Activated T-helper 9 cell treated with anti-CD3 and anti-CD28 coated beads, Interleukin-2, amount 50 U/mL, for 16 hours (primary cell): ENCODE data around the gene EBF3.

Experiments
- DNase-seq: peaks from one replicate; pipeline ENCODE4 v3.0.0-alpha.2; 2020; ENCODE audit warnings: low read depth

The EBF3 gene

DNA sequence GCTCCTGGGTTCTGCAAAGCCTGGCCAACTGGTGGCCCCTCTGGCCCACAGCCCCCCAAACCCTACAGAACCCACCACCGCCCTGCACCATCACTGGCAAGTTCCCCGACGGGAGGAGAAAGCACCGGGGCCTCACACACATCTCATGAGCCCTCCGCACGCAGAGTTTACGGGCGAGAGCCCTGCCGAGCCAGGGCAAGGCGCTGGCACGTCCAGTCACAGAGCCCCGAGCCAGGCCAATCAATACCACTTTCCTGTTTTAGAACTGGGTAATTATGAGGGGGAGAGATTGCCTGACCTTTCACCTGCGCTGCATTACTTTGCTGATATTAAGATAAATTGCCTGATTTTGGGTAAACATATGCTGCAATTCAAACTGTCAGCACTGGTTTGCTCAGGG, 113.3 kb downstream of the EBF3 start:
- DNase-seq, result no peak

DNA sequence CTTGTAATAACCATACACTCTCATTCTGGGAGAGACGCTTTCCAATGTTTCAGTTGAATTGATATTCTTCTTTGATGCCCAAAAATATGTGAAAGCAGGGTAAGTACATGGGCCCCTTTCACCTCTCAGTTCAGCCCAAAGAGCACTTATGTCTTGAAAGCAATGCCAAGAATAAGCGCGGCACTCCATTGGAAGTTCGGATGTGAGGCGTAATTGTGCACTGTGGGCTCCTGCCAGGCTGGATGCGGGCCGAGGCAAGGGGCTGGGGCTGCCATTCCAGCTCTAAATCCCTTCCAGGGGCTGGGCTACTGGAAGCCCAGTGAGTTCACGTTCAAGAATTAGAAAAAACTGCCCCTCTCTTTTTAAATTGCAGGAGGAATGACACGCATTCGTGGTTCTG, 113.8 kb downstream of the EBF3 start:
- no peak for DNase-seq

DNA sequence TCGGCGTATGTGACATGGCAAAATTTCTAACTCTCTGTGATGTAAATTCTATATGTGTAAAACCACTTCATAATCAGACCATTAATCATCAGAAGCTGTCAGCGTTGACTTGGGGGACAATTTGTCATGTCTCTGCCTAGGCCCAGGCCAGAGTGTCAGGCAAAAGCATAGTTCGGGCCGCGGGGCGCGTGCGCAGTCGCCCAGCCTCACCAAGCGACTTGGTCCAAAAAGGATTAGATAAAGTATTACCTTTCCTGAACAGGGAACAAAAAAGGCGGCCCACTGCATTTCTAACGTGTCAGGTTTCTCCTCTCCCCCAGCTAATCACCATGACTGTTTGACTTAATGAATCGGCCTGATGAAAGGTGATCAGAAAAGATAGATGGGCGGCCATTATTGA, 114.2 kb downstream of the EBF3 start:
- DNase-seq, result no peak

DNA sequence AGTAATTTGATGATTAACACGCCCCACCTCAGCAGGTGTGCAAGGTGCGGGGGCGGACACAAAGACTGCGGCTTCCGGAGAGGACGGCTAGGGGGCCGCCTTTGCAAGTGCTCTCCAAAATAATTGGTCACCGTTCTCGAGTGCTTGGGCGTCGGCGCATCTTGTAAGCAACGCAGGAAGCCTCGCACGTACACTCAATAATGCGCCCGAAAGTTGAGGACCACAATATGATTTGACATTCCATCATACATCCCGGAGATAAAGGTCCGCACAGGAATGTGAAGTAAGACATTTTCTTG, 114.7 kb downstream of the EBF3 start:
- DNase-seq, result no peak

DNA sequence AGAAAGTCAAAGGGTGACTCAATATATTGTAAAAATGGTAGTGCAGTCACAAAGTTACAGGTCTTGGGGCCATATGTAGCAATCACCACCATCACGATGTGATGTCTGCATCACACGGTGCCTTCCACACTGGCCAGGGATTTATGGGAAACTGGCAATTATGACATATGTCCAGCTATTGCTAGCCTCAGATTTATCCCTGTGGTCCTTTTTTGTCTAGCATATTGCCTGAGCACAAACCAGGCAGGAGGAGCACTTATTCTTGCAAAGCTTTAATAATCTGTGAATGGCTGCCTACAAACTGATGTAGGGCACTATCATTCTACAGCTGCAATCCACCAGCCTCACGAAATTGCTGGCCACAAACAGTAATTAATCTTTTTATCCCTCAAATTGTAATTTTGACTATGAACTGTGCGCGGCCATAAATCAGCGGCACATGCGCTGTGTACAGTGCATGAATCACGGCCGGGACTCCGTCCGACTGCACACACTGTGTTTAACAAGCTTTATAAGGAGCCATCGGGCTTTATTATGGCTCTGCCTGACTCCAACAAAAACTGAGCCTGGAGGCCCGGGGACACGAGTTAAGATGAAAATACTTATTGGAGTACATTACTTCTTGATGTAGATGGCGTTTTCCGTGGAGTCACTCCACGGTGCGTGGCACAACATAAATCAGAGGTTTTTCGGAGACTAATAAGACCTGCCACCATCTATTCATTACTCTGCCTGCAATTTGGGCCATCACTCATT, 115.2 kb downstream of the EBF3 start:
- DNase-seq, result no peak

DNA sequence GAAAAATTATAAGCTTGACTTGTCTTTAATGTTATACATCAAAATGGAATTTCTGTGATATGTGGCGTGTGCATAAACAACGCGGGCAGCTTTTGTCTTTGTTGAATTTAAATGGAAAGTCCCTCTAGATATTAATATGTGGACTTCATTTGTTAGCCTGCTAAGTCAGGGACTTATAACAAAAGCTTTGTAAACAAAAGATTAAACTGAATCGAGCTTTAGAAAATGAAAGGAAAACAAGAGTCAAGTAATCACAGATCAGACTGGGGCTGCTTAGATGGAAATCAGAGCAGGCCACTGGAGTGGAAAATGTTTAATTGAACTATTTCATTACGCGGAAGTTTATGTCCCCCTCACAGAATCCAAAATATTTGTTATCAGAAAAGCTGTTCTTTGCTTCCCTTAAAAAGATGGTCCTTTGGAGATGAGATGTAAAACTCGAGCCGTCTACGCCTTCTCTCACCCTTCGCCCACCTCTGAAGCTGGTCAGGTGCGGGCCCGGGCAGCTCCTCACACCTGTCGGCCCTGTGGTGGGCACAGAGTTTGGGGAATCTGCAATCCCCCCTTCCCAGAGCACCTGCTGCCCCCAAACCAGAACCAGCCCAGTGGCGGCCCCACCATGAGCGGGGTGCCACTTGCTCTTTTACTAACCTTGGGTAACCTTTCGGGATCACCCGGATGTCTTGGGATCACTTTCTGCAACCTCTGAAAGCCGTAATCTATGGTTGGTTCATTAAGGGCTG, 116.2 kb downstream of the EBF3 start:
- no peak for DNase-seq

DNA sequence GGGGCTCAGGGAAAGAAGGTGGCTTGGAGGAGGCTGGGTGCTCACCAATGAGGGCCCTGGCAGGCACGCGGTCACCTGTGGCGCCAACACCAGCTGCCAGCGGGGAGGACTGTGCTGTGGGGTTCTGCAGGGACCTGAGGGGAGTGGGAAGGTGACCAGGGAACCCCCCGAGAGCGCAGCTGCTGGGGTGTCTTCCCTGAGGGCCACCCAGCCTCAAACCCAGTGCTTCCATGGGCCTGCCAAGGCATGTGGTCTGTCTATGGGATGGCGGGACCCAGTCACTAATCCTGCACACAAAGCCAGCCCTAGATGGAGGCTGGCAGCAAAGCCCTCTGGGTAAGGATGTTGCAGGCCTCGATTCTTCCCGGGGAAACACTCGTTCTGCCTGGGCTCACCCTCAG, 117.1 kb downstream of the EBF3 start:
- DNase-seq, result no peak

DNA sequence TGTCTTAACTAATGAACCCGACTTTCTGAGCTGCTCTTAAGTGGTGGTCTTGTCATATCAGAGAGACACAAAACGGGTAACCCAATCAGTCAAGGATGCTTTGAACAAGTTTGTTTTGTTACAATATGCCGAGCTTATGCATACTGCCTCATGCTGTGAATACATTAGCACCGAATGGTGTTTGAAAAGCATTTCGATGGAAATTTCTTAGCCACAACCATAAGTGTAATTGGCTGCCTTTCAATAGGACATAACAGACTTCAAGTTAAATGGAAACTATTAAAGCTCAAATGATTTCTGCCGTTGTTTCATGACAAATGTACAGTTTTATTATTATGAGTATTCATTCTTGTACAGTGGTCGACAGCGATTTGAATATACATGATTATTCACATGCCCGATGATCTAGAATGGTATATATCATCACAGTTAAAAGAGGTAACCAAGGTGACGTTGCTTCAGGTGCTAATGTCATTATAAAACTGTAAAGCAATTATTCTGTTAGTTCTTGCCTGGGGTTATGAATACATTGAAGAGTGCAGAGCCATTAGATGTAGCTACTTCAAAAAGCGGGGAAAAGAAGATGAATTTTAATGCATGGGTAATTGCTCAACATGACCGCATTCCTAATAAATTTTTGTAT, 118.8 kb downstream of the EBF3 start:
- DNase-seq, result no peak

DNA sequence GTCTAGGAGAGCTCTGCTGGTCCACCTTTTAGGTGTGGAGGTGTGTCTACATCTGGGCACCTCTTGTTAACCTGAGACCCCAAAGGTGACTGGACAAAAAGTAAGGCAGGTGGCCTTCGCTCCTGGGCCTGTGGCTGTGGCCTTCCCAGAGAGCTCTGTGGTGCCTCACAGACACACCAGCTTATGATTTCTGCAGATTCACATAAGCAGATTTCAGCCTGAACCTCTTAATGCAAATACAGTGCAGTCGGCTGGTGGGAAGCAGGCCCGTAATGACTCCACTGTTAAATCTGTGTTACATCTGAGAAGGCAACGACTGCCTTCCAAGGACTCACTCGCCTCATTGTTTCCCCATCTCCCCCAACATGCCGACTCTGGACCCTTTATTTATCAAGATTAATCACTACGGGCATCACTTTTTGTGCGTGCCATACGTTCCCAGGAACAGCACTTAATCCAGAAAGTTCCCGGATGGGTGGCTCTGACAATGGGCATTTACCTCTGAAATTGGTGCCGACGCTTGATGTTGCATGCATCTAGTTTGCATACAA, 119.8 kb downstream of the EBF3 start:
- no peak for DNase-seq

DNA sequence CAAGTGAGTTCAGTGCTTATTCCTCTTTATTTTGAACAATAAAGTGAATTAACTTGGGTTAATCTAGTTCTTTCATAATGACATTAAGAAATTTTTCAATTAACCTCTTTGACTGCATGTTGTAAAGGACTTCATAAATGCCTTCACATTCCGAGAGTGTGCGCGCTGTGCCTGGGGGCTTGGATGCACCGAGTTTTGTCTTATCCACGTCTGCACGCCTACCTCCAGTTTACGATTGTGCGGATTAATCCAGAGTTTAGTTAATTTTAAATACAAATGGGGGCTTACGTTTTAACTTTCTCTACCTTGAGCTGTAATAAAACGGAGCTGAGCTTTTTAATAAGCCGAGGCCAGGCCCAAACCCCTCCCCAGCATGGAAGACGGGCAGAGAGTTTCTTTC, 120.4 kb downstream of the EBF3 start:
- no peak for DNase-seq

DNA sequence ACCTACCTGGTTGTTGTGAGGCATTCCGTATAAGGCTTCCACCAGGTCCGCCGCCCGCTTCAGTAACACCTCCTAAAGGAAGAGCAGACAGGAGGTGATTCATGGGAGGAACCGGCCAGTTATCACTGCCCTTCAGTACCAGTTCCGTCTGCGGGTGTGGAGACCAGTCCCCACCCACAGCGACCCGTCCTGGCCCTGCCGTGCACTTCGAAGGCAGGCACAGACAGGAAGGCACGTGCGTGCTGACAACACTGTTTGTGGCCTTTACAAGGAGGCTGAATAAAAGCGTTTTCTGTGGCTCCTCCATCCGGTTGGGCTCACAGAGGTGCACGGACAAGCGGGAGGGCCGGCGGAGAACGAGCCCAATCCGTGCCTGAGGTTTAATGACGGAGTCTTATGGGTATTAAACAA, 120.9 kb downstream of the EBF3 start:
- no peak for DNase-seq

DNA sequence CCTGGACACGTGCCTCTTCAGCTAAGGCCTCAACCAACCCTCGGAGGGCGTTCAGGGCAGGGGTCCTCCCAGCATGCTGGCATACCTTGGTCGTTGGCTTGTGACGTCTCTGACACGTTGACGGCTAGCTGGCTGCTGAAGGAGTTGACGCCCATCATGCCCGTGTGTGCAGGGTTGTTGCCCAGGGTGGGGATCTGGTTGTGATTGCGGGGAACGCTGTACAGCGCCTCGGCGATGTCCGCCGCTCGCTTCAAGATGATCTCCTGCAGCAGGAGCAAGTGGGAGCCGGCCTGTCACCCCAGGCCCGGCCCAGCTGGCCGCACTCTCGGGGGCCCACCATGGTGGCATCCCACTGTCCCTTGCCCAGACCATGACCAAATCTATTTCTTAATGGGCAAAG, 122.0 kb downstream of the EBF3 start:
- no peak for DNase-seq

DNA sequence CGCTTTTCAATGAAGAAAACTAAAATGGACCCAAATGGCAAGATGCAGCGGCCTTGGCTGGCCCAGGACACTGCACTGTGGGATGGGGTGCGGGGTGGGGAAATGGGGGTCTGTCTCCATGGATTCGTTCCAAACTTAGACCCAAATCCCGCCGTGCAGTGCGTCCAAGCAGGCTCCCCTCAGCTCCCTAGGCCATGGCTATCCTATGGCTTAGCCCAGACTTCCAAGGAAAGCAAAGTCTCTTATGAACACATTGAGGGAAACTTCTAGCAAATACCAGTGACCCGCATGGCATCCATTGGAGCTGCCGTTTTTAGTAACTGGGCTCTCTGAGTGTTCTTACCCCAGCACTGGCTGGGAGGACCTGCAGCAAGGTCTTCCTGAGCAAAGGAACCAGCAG, 122.5 kb downstream of the EBF3 start:
- DNase-seq, result no peak

DNA sequence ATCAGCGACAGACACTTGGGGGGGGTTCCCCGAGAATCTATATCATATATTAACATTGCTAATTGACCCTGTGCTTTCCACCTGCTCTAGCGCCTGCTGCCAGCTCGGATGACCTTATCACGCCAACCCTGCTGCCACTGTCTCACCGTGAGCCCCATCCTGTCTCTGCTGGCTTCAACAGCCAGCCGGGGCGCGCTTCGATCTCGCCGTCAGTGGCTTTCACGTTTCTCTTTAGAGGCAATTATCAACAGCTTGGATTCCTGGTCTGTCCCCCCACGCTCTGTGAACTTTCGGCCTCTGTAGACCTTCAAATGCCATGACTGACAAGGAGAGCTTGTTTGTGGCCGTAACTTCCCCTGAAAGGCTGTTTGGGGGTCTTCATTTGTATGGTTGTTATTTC, 123.0 kb downstream of the EBF3 start:
- DNase-seq, result no peak

DNA sequence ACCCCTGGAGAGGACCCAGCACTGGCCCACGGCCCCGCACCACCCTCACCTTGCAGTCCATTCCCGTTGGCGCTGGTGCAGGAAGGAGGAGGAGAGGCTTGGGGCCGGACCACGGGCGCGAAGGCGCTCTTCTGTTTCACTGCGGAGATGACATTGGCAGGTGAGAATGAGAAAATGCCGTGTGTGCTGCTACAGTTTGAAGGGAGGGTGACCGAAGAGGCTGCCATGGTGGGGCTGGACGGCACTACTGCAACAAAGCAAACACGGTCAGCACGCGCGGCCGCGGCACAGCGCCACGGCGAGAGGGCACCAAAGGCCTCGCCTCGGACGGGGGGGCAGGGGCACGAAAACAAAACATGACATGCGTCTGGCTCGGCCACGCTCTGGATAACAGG, 123.9 kb downstream of the EBF3 start:
- no peak for DNase-seq

DNA sequence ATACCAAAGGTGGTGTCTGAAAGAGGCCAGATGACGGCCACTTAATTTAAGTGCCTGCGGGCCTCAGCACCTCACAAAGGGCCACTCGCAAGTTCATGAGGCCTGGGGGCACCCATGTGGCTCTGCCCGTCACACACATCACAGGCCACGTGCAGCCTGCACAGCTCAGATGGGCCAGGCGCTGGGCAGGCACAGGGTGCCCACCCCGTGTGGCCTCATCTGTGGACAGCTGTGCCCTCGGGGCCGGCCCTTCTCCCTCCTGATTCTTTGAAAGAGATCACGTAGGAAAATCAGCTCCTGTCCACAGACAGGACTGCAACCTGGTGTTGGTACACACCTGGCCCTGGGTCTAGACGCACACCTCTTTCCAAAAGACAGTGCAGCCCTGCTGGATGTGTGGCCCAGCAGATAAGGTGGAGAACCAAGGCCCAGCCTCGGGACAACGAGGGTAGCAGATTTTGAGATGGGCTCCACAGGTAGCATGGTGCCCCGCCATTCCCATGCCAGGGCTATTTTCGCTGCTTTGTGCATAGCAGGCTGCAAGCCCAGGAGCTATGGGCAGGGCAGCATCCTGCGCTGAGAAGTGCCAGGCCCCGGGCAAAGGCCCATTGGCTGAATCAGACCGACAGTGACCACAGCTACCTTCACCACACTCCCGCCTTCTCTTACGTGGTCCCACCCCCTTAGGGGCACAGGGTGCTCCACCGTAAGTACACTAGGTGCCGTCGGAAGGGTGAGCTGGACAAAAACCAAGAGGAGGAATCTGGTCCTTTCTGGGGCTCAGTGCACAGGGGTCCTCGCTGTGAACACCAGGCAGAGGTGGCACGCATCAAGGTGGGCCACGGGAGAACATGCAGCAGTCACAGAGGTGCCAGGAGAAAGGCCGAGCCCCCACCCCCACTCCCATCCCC, 124.5 kb downstream of the EBF3 start:
- no peak for DNase-seq

DNA sequence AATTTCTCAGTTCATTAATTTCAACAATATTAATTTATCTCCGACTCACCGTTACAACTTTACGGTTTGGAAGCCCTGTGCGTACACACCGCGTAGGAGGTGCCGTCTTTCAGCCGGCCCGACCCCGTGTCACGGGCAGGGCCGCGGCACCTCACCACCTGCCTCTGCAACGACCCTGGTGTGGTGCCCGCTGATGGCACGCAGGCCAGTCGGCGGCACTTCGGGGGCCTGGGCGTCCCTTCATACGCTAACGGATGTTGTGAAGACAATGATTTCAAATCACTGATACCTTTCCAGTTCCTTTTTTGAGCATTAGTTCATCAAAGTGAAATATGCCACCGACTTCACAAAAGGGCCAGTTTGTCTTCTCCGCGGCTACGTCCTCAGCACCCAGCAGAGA, 125.3 kb downstream of the EBF3 start:
- no peak for DNase-seq

DNA sequence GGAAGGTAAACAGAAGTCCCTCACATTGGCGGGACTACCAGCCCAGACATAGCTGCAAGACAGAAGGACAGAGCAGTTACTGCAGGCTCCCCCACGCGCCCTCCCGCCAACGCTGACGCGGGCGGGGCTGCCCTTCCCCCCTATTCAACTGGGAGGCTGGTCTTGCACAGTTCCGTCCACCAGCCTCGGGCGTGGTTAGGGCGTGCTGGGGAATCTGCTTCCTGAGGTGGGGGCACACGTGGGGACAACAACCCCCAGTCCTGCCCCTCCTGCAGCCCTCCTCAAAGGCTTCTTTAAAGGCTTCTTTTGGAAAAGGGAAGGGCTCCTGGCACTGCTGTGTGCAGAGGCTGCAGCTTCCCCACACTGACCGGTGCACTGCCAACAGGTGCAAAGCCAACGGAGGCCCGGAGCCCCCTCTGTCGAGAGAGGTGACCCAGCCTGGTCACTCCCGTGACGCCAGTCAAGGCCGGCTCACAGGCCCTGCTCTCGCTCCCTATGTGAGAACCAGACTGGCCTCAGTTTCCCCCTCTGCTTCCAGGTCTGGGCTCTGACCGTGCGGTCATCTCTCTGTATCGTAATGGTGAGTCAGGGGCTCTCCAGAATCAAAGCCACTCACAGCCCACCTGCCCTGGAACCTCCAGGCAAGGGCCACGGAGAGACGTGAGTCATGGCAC, 126.0 kb downstream of the EBF3 start:
- DNase-seq, result no peak

DNA sequence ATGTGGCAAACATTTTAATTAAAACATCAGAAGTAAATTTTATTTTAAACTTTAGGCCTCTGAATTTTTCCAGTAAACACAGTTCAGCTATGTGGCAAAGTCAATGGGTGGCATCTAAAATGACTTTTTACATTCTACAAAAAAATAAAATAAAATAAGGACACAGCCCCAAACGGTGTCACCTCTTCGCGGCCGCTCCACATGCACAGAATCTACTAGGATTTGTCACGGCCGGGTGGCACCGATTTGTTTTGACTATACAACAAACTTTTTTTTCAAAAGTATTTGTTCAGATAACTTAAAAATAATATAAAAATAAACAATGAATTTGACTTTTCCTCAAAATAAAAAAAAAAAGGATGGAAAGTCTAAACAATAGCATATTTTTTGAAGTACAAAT, 127.8 kb downstream of the EBF3 start:
- DNase-seq, result no peak

DNA sequence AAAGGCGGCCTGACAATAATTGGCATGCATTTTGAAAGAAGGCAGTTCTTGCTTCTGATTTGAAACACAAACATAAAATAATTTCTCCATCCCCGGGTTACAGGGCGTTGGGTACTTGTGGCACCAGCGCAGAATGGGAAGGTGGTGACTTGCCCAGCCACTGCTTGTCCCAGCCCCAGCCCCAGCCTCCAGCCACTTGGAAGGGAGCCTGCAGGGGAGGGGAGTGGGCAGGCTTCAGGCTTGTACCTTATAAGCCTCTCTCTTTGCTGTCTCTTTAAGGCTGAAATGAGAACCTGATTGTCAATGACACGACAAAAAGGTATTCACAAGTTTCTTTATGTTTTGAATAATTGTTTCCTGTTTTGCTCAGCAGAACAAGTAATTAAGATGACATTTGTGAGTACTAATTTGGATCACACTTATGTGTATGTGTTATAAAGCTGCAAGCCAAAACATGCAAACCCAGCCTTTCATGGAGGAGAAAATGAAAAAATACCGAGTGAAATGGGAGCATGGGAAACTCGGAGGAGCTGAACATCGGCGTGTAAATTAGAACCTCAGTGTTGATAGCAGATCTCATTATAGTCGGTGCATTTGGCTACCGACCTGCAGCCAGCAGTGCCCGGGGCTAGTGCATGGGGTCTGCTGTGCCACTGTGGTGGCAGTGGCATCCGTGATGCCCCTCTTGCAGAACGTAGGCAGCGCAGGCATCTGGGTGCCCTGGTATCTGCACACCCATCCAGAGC, 129.9 kb downstream of the EBF3 start:
- DNase-seq, result no peak

DNA sequence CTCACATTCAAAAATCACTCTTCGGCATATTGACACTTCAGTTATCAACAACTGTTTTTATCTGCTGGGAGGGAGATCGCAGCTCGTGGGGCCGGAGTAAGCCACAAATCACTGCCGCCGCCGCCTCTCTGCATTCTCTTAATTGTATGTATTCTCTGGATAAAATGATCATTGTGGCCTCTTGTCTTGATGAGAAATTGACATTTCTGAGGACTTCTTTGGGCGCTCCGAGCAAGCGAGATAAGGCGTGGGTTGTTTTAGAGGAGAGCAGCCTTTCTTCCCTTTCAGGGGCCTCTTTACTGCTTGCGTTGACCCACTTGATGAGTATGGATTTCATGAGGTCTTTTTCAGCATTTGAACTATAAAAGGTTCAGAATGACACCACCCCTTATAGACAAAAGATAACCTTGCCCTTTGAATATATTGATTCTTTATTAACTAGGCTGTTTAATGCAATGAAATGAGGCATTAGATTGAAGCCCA, 130.6 kb downstream of the EBF3 start:
- DNase-seq, result no peak
